Liver (tissue), 9 donors: ENCODE results near the gene OR51E2. TPM values are rescaled to one million over a fixed set of nuclear protein-coding genes. Genes with fewer than 3 reads are reported as not detected.

Source experiments
- DNase-seq: peaks from one replicate; pipeline ENCODE4 v3.0.0-alpha.2; 2017; ENCODE audit warnings: low spot score
- H3K27ac ChIP-seq, 2 donors: one replicate each; pipeline ENCODE4 v1.7.0; 2013; ENCODE audit warnings: inconsistent platforms in 2 of 2, low read length in 2 of 2, control low read depth in 1 of 2, low read depth in 1 of 2, mild to moderate bottlenecking in 1 of 2
- H3K27me3 ChIP-seq, 4 donors: one replicate each; pipeline versions ENCODE4 v1.6.1 to v1.7.0; 2013; ENCODE audit warnings: low read length in 3 of 4, inconsistent platforms in 1 of 4, mild to moderate bottlenecking in 1 of 4, moderate library complexity in 1 of 4; ENCODE audit not compliant: control insufficient read depth in 4 of 4, insufficient read depth in 4 of 4
- H3K36me3 ChIP-seq, 4 donors: one replicate each; pipeline versions ENCODE4 v1.6.1 to v1.7.0; 2013; ENCODE audit warnings: low read length in 3 of 4, mild to moderate bottlenecking in 3 of 4, low read depth in 1 of 4, moderate library complexity in 1 of 4; ENCODE audit not compliant: control insufficient read depth in 4 of 4, insufficient read depth in 3 of 4
- H3K4me1 ChIP-seq, 4 donors: one replicate each; pipeline versions ENCODE4 v1.6.1 to v1.7.0; 2013; ENCODE audit warnings: low read length in 3 of 4, mild to moderate bottlenecking in 3 of 4, moderate library complexity in 1 of 4; ENCODE audit not compliant: control insufficient read depth in 4 of 4, insufficient read depth in 4 of 4
- H3K4me3 ChIP-seq, 3 donors: one replicate each; pipeline versions ENCODE4 v1.6.1 to v1.7.0; 2013; ENCODE audit warnings: low read length in 3 of 3, control low read depth in 1 of 3, low read depth in 1 of 3, mild to moderate bottlenecking in 1 of 3
- H3K9ac ChIP-seq, 2 donors: one replicate each; pipeline ENCODE4 v1.7.0; 2013; ENCODE audit warnings: low read length in 2 of 2, mild to moderate bottlenecking in 2 of 2, moderate library complexity in 2 of 2, control low read depth in 1 of 2, low read depth in 1 of 2
- H3K9me3 ChIP-seq, 4 donors: one replicate each; pipeline versions ENCODE4 v1.6.1 to v1.7.0; 2013; ENCODE audit warnings: low read length in 3 of 4; ENCODE audit not compliant: control insufficient read depth in 4 of 4
- EGR1 ChIP-seq, 2 donors: IDR thresholded peaks; 2 replicates each; pipeline ENCODE4 v1.6.1; 2016 to 2018; ENCODE audit warnings: antibody characterized with exemption in 2 of 2, low read depth in 2 of 2
- FOXA1 ChIP-seq: IDR thresholded peaks from 2 replicates; pipeline ENCODE4 v1.6.1; 2016; ENCODE audit warnings: antibody characterized with exemption
- FOXA2 ChIP-seq: IDR thresholded peaks from 2 replicates; pipeline ENCODE4 v1.6.1; 2016; ENCODE audit warnings: antibody characterized with exemption
- GABPA ChIP-seq, 2 donors: IDR thresholded peaks in 1 of 2; conservative IDR thresholded peaks in 1 of 2; 2 replicates each; pipeline ENCODE4 v1.6.1; 2016; ENCODE audit warnings: antibody characterized with exemption in 2 of 2, mild to moderate bottlenecking in 1 of 2, moderate library complexity in 1 of 2
- HNF4A ChIP-seq, 2 donors: conservative IDR thresholded peaks; 2 replicates each; pipeline ENCODE4 v1.6.1; 2016; ENCODE audit warnings: antibody characterized with exemption in 2 of 2, mild to moderate bottlenecking in 2 of 2
- HNF4G ChIP-seq: IDR thresholded peaks from 2 replicates; pipeline ENCODE4 v1.6.1; 2016; ENCODE audit warnings: antibody characterized with exemption
- JUND ChIP-seq, 2 donors: IDR thresholded peaks; 2 replicates each; pipeline ENCODE4 v1.6.1; 2016; ENCODE audit warnings: antibody characterized with exemption in 2 of 2
- NR2F2 ChIP-seq: IDR thresholded peaks from 2 replicates; pipeline ENCODE4 v1.6.1; 2016; ENCODE audit warnings: antibody characterized with exemption
- RAD21 ChIP-seq, 2 donors: IDR thresholded peaks; 2 replicates each; pipeline ENCODE4 v1.6.1; 2016; ENCODE audit warnings: antibody characterized with exemption in 2 of 2, mild to moderate bottlenecking in 2 of 2
- RXRA ChIP-seq, 2 donors: IDR thresholded peaks; 2 replicates each; pipeline ENCODE4 v1.6.1; 2017 to 2018; ENCODE audit warnings: antibody characterized with exemption in 2 of 2, mild to moderate bottlenecking in 1 of 2
- SP1 ChIP-seq: IDR thresholded peaks from 2 replicates; pipeline ENCODE4 v1.6.1; 2018; ENCODE audit warnings: antibody characterized with exemption, mild to moderate bottlenecking
- TAF1 ChIP-seq: conservative IDR thresholded peaks from 2 replicates; pipeline ENCODE4 v1.6.1; 2016; ENCODE audit warnings: antibody characterized with exemption, mild to moderate bottlenecking
- YY1 ChIP-seq: IDR thresholded peaks from 2 replicates; pipeline ENCODE4 v1.6.1; 2016; ENCODE audit warnings: antibody characterized with exemption, mild to moderate bottlenecking
- WGBS: extraction: QIAGEN DNeasy Blood & Tissue Kit; methylation state at CpG from one replicate; pipeline ENCODE4 v1.1.7; 2013; 5-methylcytosine and 5-hydroxymethylcytosine counted together
- polyA plus RNA-seq, 2 donors: library from polyadenylated mRNA; stranded (reverse) in 1 of 2; unstranded in 1 of 2; fragments of 200-250 nt in 1 of 2; fragments of >200 nt in 1 of 2; fragmentation: Nextera tagmentation in 1 of 2; extraction: Ambion mirVana in 1 of 2; gene quantifications; one replicate each; pipeline versions ENCODE4 v1.2.1 to v1.2.3, GENCODE V29; 2013 to 2015
- total RNA-seq, 2 donors: library from RNA; depleted of rRNA; stranded (reverse); fragments of >200 nt; gene quantifications; one replicate each; pipeline ENCODE4 v1.2.3, GENCODE V29; 2014
- TF ChIP-seq, protein P1 (sequence below): fragments of 150-350 bp; IDR thresholded peaks from 2 replicates; pipeline ENCODE4 v1.5.1; 2017; ENCODE audit warnings: improper control_type of control experiment, low read depth, low read length; ENCODE audit not compliant: missing input control
- TF ChIP-seq, protein P2 (sequence below): IDR thresholded peaks from 2 replicates; pipeline ENCODE4 v1.6.1; 2016; ENCODE audit warnings: antibody characterized with exemption
- donor health status: healthy.
- donor health status: healthy.
- donor health status: healthy.
- donor health status: healthy.
- donor health status: healthy.

The OR51E2 gene
- total and polyA plus RNA-seq, 4 donors = not detected

DNA sequence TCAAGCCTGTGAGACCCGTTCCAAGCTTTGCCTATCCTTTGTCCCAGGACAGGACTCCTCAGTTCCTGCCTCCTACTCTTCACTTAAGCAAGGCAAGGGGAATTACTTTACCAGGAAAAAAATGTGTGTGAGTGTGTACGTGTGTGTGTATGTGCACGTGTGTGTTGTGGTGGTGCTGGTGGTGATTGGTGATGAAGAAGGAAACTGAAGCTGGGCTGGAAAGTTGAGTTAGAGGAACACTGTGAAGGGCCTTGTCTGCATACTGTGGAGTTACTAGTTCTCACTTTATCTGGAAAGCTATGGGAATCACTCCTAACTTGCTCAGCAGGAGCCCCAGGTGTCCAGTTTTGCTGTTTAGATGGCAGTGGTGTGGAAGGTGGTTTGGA, 60.0 kb downstream of the OR51E2 start (continued):
- no peak for TF ChIP-seq YY1
- no peak for TF ChIP-seq RXRA (IDR thresholded peaks at IDR 0.05)

DNA sequence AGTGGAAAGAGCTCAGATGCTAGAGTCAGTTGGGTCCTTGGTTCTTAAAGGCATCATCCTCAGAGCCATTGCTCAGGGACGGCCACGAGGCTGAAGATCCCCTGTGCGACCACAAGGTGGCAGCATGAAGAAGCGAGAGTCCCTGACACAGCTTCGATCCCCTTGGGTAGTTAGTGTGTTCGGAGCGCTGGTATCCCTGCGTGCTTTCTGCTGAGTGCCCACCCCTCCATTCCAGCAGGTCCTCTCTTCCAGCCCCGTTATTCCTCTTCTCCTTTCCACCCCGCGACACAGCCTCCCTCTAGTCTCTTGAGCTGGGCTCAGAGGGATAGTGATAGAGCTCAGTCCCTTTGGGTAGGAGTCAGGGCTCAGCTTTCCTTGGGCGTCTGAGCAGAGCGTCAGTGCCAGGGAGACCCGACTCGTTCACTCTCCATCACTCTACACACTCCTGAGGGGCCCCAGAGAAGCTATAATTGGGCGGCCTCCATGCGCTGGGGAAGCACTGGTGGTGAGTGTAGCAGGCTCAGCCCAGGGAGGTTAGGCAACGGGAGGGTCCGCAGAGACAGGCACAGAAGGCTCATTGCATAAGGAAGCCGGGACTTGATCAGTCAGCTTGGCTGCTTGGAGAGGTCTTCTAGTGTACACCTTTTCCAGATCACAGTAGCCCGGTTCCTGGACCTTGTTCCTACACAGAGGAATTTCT, 60.5 kb downstream of the OR51E2 start, which contains the start of gene OR51D1:
Gene OR51D1, plus strand, starts transcription at position 516 of the 700 bp plus-strand sequence. CDS start 2,314 bp downstream, outside the sequence.
- peak; percentile 73 for DNase-seq
- Histone ChIP-seq H3K27me3 (peaks cover 0 to 11% (median 0%) of the 10 kb centered on the region in 4 donors), H3K4me1 (peaks cover 0 to 3% (median 2%) of the 10 kb centered on the region in 4 donors), H3K36me3 (no peaks in the 10 kb centered on the region), H3K9ac (no peak within 1 kb of the TSS), H3K4me3 (no peak within 1 kb of the TSS), H3K27ac (no peak within 1 kb of the TSS), H3K9me3 (no peaks in the 10 kb centered on the region)
- WGBS = 33% methylated on average over 21 of the region's 21 CpGs
- TF ChIP-seq FOXA2 (no peak), JUND (IDR thresholded peaks at IDR 0.05) (no peak), HNF4A (conservative IDR thresholded peaks at IDR 0.05) (no peak), RAD21 (IDR thresholded peaks at IDR 0.05) (peak; percentile 74 to 84)
- TF ChIP-seq, protein P1, sequence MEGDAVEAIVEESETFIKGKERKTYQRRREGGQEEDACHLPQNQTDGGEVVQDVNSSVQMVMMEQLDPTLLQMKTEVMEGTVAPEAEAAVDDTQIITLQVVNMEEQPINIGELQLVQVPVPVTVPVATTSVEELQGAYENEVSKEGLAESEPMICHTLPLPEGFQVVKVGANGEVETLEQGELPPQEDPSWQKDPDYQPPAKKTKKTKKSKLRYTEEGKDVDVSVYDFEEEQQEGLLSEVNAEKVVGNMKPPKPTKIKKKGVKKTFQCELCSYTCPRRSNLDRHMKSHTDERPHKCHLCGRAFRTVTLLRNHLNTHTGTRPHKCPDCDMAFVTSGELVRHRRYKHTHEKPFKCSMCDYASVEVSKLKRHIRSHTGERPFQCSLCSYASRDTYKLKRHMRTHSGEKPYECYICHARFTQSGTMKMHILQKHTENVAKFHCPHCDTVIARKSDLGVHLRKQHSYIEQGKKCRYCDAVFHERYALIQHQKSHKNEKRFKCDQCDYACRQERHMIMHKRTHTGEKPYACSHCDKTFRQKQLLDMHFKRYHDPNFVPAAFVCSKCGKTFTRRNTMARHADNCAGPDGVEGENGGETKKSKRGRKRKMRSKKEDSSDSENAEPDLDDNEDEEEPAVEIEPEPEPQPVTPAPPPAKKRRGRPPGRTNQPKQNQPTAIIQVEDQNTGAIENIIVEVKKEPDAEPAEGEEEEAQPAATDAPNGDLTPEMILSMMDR = peak; percentile 83

DNA sequence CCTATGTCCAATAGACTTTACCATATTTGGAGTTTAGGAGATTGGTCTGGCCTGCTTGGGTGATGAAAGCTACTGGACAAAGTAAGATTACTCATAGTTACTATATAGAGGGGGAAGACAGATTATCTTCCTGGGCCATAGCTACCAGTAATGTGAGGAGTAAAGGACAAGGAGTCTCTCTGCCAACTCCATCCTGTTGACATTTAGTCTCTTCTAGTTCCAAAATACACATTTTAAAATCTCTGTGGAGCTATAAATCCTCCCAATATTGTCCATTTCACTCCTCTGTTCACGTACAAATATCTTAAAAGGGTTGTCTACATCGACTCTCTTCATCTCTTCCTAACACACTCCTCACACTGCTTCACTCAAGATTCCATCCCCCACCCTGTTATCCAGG, 61.5 kb downstream of the OR51E2 start:
- Histone ChIP-seq H3K27me3 (peaks cover 0 to 6% (median 0%) of the 10 kb centered on the region in 4 donors), H3K36me3 (no peaks in the 10 kb centered on the region), H3K27ac (no peak overlapping the region), H3K4me3 (no peak overlapping the region), H3K9ac (no peak overlapping the region), H3K4me1 (peaks cover 0 to 3% (median 2%) of the 10 kb centered on the region in 4 donors), H3K9me3 (no peaks in the 10 kb centered on the region)
- TF ChIP-seq, protein P2, sequence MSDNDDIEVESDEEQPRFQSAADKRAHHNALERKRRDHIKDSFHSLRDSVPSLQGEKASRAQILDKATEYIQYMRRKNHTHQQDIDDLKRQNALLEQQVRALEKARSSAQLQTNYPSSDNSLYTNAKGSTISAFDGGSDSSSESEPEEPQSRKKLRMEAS = no peak
- no peak for TF ChIP-seq GABPA (IDR thresholded peaks at IDR 0.05 in 1 of 2, conservative IDR thresholded peaks at IDR 0.05 in 1 of 2)
- TF ChIP-seq HNF4G = no peak
- TF ChIP-seq HNF4A (conservative IDR thresholded peaks at IDR 0.05) = no peak
- TF ChIP-seq JUND (IDR thresholded peaks at IDR 0.05) = no peak
- TF ChIP-seq EGR1 (IDR thresholded peaks at IDR 0.05; ENCODE audit: low read depth in 2 of 2) = no peak
- TF ChIP-seq TAF1 = no peak
- TF ChIP-seq SP1 = no peak
- no peak for TF ChIP-seq FOXA1
- TF ChIP-seq RAD21 (IDR thresholded peaks at IDR 0.05) = no peak
- TF ChIP-seq NR2F2 = no peak
- no peak for DNase-seq
- WGBS = 65% methylated on average over 2 of the region's 2 CpGs

Other genes starting within 250 kb of the OR51E2 start
- gene OR52K2, start 248.6 kb downstream of the OR51E2 start, total RNA-seq = not detected
- gene OR52K2, start 248.6 kb downstream of the OR51E2 start, polyA plus RNA-seq = under 1 TPM in 1 of 2 donors, not detected in 1; 0.15 TPM
- gene OR52K1, start 215.2 kb downstream of the OR51E2 start, total RNA-seq = under 1 TPM in 1 of 2 donors, not detected in 1; under 0.01 TPM
- gene OR52K1, start 215.2 kb downstream of the OR51E2 start, polyA plus RNA-seq = not detected
- not detected for gene OR52M1, start 152.7 kb downstream of the OR51E2 start, total RNA-seq
- gene OR52M1, start 152.7 kb downstream of the OR51E2 start, polyA plus RNA-seq = not detected
- under 1 TPM in 1 of 2 donors, not detected in 1; under 0.01 TPM for gene OR52I2, start 116.1 kb downstream of the OR51E2 start, total RNA-seq
- not detected for gene OR52I2, start 116.1 kb downstream of the OR51E2 start, polyA plus RNA-seq
- gene OR52I1, start 103.8 kb downstream of the OR51E2 start, total RNA-seq = not detected
- not detected for gene OR52I1, start 103.8 kb downstream of the OR51E2 start, polyA plus RNA-seq
- gene TRIM68, start 89.6 kb downstream of the OR51E2 start, total RNA-seq = 10 to 100 TPM in 1 of 2 donors, 1 to 10 TPM in 1; 4.9 to 11.2 TPM
- gene TRIM68, start 89.6 kb downstream of the OR51E2 start, polyA plus RNA-seq = 1 to 10 TPM; 2.6 to 6.0 TPM
- not detected for gene OR51D1, start 60.4 kb downstream of the OR51E2 start, total RNA-seq
- not detected for gene OR51D1, start 60.4 kb downstream of the OR51E2 start, polyA plus RNA-seq
- under 1 TPM; 0.05 to 0.08 TPM for gene OR51E1, start 53.9 kb downstream of the OR51E2 start, total RNA-seq
- not detected for gene OR51E1, start 53.9 kb downstream of the OR51E2 start, polyA plus RNA-seq
- gene MMP26, start 6.9 kb upstream of the OR51E2 start, total RNA-seq = not detected
- gene MMP26, start 6.9 kb upstream of the OR51E2 start, polyA plus RNA-seq = not detected
- gene OR51F1, start 72.1 kb upstream of the OR51E2 start, total RNA-seq = not detected
- not detected for gene OR51F1, start 72.1 kb upstream of the OR51E2 start, polyA plus RNA-seq
- not detected for gene OR52R1, start 106.5 kb upstream of the OR51E2 start, total RNA-seq
- not detected for gene OR52R1, start 106.5 kb upstream of the OR51E2 start, polyA plus RNA-seq
- not detected for gene OR51F2, start 123.5 kb upstream of the OR51E2 start, total RNA-seq
- not detected for gene OR51F2, start 123.5 kb upstream of the OR51E2 start, polyA plus RNA-seq
- not detected for gene OR51S1, start 151.4 kb upstream of the OR51E2 start, total RNA-seq
- not detected for gene OR51S1, start 151.4 kb upstream of the OR51E2 start, polyA plus RNA-seq
- gene OR51T1, start 184.0 kb upstream of the OR51E2 start, total RNA-seq = not detected
- gene OR51T1, start 184.0 kb upstream of the OR51E2 start, polyA plus RNA-seq = not detected
- gene OR51A7, start 205.9 kb upstream of the OR51E2 start, total RNA-seq = not detected
- not detected for gene OR51A7, start 205.9 kb upstream of the OR51E2 start, polyA plus RNA-seq
- gene OR51G2, start 221.5 kb upstream of the OR51E2 start, total RNA-seq = not detected
- not detected for gene OR51G2, start 221.5 kb upstream of the OR51E2 start, polyA plus RNA-seq
- not detected for gene OR51G1, start 226.5 kb upstream of the OR51E2 start, total RNA-seq
- not detected for gene OR51G1, start 226.5 kb upstream of the OR51E2 start, polyA plus RNA-seq
- not detected for gene OR51A4, start 249.8 kb upstream of the OR51E2 start, total RNA-seq
- gene OR51A4, start 249.8 kb upstream of the OR51E2 start, polyA plus RNA-seq = not detected